GM12892 (cell line): Measurements from ENCODE around the gene TNFSF4.

Experiments
- POLR2A ChIP-seq: IDR thresholded peaks from 2 replicates; pipeline ENCODE4 v1.6.1; 2011; ENCODE audit warnings: low read depth, low read length, control low read depth
- POLR2AphosphoS5 ChIP-seq: IDR thresholded peaks from 2 replicates; pipeline ENCODE4 v1.6.1; 2011; ENCODE audit warnings: low read depth, low read length, control low read depth
- TAF1 ChIP-seq: IDR thresholded peaks from 2 replicates; pipeline ENCODE4 v1.6.1; 2011; ENCODE audit warnings: low read depth, mild to moderate bottlenecking, control low read depth, low read length, borderline replicate concordance

GRCh38 chr1:173153503-173153902, 53.6 kb downstream of the TNFSF4 start:
- no peak for TF ChIP-seq POLR2AphosphoS5
- TF ChIP-seq POLR2A, result no peak
- TF ChIP-seq TAF1, result no peak
